Panc1 (cell line): ENCODE results near the gene TTC13. TPM values are rescaled to one million over a fixed set of nuclear protein-coding genes. Genes with fewer than 3 reads are reported as not detected.

Source experiments
- ATAC-seq: fragments of 200-7000 bp; cut with Tn5 transposase; 2 replicates; pipeline ENCODE4 v1.9.1; 2020; ENCODE audit warnings: mild to moderate bottlenecking, moderate library complexity
- BruUV-seq: library from RNA; stranded (reverse); fragments of 400-500 nt; replicated peaks from 2 replicates; lab custom pipeline; 2021; lab: Mats Ljungman, UMichigan
- CTCF ChIA-PET: fragments of 300-600 bp; sonication (Branson Sonifier 250); formaldehyde crosslinking; loops from one replicate; lab custom pipeline; 2022; ENCODE audit warnings: antibody characterized with exemption; lab: Charles Lee
- POLR2A ChIA-PET: fragments of 300-600 bp; sonication (Branson Sonifier 250); formaldehyde crosslinking; loops from one replicate; lab custom pipeline; 2022; ENCODE audit warnings: antibody characterized with exemption; lab: Charles Lee
- DNase-seq: peaks from one replicate; pipeline ENCODE4 v3.0.0-alpha.2; 2010; ENCODE audit warnings: low read depth, low spot score
- H3K27ac ChIP-seq: 2 replicates; pipeline ENCODE4 v1.5.1; 2011; ENCODE audit warnings: mild to moderate bottlenecking, low read length, inconsistent platforms
- H3K27me3 ChIP-seq: fragments of 200-500 bp; sonication (Bioruptor generic); 2 replicates; pipeline ENCODE4 v1.6.0; 2014; ENCODE audit warnings: low read length, inconsistent platforms; ENCODE audit not compliant: control insufficient read depth, insufficient read depth
- H3K36me3 ChIP-seq: fragments of 200-500 bp; sonication (Bioruptor generic); 2 replicates; pipeline ENCODE4 v1.5.1; 2014; ENCODE audit warnings: inconsistent platforms, mild to moderate bottlenecking, low read length, moderate library complexity; ENCODE audit not compliant: control insufficient read depth, insufficient read depth
- H3K4me1 ChIP-seq: 2 replicates; pipeline ENCODE4 v1.5.1; 2011; ENCODE audit warnings: inconsistent platforms, mild to moderate bottlenecking, low read length, moderate library complexity; ENCODE audit not compliant: control insufficient read depth, insufficient read depth
- H3K4me3 ChIP-seq, 2 experiments: 2 replicates each; pipeline ENCODE4 v1.5.1; 2011 to 2012; ENCODE audit warnings: low read depth in 2 of 2, low read length in 2 of 2, mild to moderate bottlenecking in 2 of 2, inconsistent platforms in 1 of 2, moderate library complexity in 1 of 2
- H3K9me3 ChIP-seq: fragments of 200-500 bp; sonication (Bioruptor generic); 2 replicates; pipeline ENCODE4 v1.5.1; 2014; ENCODE audit warnings: low read depth, mild to moderate bottlenecking, inconsistent platforms, low read length, moderate library complexity; ENCODE audit not compliant: control insufficient read depth, insufficient read depth
- CTCF ChIP-seq: fragments of 450-650 bp; IDR thresholded peaks from 2 replicates; pipeline ENCODE4 v1.5.1; 2017; ENCODE audit warnings: mild to moderate bottlenecking
- POLR2AphosphoS5 ChIP-seq: IDR thresholded peaks from 2 replicates; pipeline ENCODE4 v1.6.1; 2012; ENCODE audit warnings: mild to moderate bottlenecking, low read depth, low read length, moderate library complexity
- REST ChIP-seq, 2 experiments: IDR thresholded peaks; 2 replicates each; pipeline ENCODE4 v1.6.1; 2011 to 2012; ENCODE audit warnings: low read depth in 2 of 2, control low read depth in 1 of 2, low read length in 1 of 2, mild to moderate bottlenecking in 1 of 2, moderate library complexity in 1 of 2; ENCODE audit not compliant: insufficient read depth in 1 of 2
- SIN3A ChIP-seq: IDR thresholded peaks from 2 replicates; pipeline ENCODE4 v1.6.1; 2012; ENCODE audit warnings: low read depth, mild to moderate bottlenecking, low read length, moderate library complexity, borderline replicate concordance; ENCODE audit not compliant: insufficient read depth
- TCF7L2 ChIP-seq: IDR thresholded peaks from 2 replicates; pipeline ENCODE4 v1.6.1; 2011; ENCODE audit warnings: mild to moderate bottlenecking, low read depth, low read length, inconsistent platforms
- in situ Hi-C: cut with HindIII; loops from 2 replicates; pipeline ENCODE4 v1.10.0; 2016; ENCODE audit warnings: low sequenced_read_pairs, low pct_unique_long_range_greater_than_20kb
- intact Hi-C: fragments of 100-400 bp; cut with micrococcal nuclease; formaldehyde crosslinking; loops from one replicate; pipeline ENCODE4 v1.10.0; 2022; ENCODE audit not compliant: unreplicated experiment
- total RNA-seq: library from RNA; stranded (reverse); gene quantifications from one replicate; pipeline ENCODE4 v1.2.1, GENCODE V29; 2021; ENCODE audit not compliant: unreplicated experiment

The TTC13 gene
- total RNA-seq, 1 experiment from 2014 or later, result 19.0 TPM

- ATAC-seq, result no peak
- Histone ChIP-seq H3K4me3 (no peak overlapping the region), H3K27me3 (no peaks in the 10 kb centered on the region), H3K27ac (no peak overlapping the region), H3K36me3 (no peaks in the 10 kb centered on the region; the same call in none of the 2 replicates), H3K4me1 (no peaks in the 10 kb centered on the region), H3K9me3 (no peaks in the 10 kb centered on the region)
- CTCF ChIA-PET, result no interaction called here
- no TSS peak for BruUV-seq
- in situ Hi-C loops (no loop called here), intact Hi-C loops (no loop called here)
- no peak for TF ChIP-seq TCF7L2
- no peak for TF ChIP-seq REST (IDR thresholded peaks at IDR 0.05; ENCODE audit: insufficient read depth in 1 of 2, low read depth in 2 of 2, low read length in 1 of 2)
- TF ChIP-seq CTCF, result no peak
- no peak for TF ChIP-seq SIN3A
- TF ChIP-seq POLR2AphosphoS5, result no peak
- no peak for DNase-seq
- POLR2A ChIA-PET, result interaction anchor here (0.6 kb wide), 1 partner anchor 258 kb away, joined by 3 read pairs; no protein-coding TSS in a partner anchor
Observed at GRCh38 chr1:230957580-230957989, 21.1 kb downstream of the TTC13 start.

GRCh38 chr1:230950404-230950803 is 28.3 kb downstream of the TTC13 start:
- POLR2A ChIA-PET, result interaction anchor here (0.5 kb wide), 1 partner anchor 302 kb away, joined by 3 read pairs; no protein-coding TSS in a partner anchor
- H3K36me3 ChIP-seq, result no peaks in the 10 kb centered on the region; the same call in 1 of the 2 replicates
- intact Hi-C loops (no loop called here), in situ Hi-C loops (no loop called here)
- DNase-seq (no peak), ATAC-seq (no peak)
- no peaks in the 10 kb centered on the region for H3K27me3 ChIP-seq
- no peaks in the 10 kb centered on the region for H3K9me3 ChIP-seq
- no peak overlapping the region for H3K27ac ChIP-seq
- CTCF ChIA-PET, result no interaction called here
- TF ChIP-seq POLR2AphosphoS5 (no peak), REST (IDR thresholded peaks at IDR 0.05; ENCODE audit: insufficient read depth in 1 of 2, low read depth in 2 of 2, low read length in 1 of 2) (no peak), TCF7L2 (no peak), SIN3A (no peak), CTCF (no peak)
- H3K4me3 ChIP-seq, result no peak overlapping the region
- H3K4me1 ChIP-seq, result no peaks in the 10 kb centered on the region
- no TSS peak for BruUV-seq
